ENCODE results near the gene EEF1AKMT3.

EEF1AKMT3 gene

GRCh38 chr12:57758552-57759359, 13.7 kb upstream of the EEF1AKMT3 start:
- no peak overlapping the region for H3K4me3 ChIP-seq (ENCODE audit: low read depth, low read length)
- TF ChIP-seq CTCF (IDR thresholded peaks at IDR 0.05; ENCODE audit: borderline replicate concordance, insufficient read depth, low read depth, low read length) = no peak

- H3K4me3 ChIP-seq (ENCODE audit: low read depth, low read length) = no peak overlapping the region
- peak; percentile 58 for TF ChIP-seq CTCF (IDR thresholded peaks at IDR 0.05; ENCODE audit: borderline replicate concordance, insufficient read depth, low read depth, low read length)
These were observed 12.9 kb upstream of the EEF1AKMT3 start for GRCh38 chr12:57759360-57759980.

DNA sequence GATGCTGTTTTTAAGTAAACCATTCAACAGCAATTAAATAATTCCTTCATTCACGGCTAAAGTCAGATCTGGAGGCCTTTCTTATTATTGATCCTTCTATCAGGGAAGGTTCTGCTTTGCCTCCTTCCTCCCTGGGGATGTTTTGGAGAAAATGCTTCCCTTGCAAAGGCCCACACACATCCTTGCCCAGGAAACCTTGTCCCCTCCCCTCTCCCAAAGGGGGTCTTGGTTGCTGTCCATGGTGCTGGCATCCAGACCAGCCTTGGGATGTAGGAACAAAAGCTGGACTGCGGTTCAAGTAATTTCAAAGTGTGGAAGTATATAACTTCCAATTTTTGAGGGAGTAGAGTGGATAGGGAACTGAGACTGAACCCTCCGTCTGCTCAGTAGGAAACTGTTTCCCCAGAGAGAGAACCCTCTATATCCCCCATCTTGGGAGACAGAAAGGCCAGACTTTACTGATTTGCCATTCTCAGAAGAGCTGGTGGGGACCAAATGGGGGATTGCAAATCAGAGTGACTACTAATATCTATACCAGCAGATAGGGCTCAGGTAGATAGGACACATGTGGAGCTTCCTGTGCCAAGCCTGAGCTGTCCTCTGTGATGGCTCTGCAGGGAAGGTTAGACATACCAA, 11.9 kb upstream of the EEF1AKMT3 start:
- no peak for TF ChIP-seq CTCF (IDR thresholded peaks at IDR 0.05; ENCODE audit: borderline replicate concordance, insufficient read depth, low read depth, low read length)
- H3K4me3 ChIP-seq (ENCODE audit: low read depth, low read length) = no peak overlapping the region

DNA sequence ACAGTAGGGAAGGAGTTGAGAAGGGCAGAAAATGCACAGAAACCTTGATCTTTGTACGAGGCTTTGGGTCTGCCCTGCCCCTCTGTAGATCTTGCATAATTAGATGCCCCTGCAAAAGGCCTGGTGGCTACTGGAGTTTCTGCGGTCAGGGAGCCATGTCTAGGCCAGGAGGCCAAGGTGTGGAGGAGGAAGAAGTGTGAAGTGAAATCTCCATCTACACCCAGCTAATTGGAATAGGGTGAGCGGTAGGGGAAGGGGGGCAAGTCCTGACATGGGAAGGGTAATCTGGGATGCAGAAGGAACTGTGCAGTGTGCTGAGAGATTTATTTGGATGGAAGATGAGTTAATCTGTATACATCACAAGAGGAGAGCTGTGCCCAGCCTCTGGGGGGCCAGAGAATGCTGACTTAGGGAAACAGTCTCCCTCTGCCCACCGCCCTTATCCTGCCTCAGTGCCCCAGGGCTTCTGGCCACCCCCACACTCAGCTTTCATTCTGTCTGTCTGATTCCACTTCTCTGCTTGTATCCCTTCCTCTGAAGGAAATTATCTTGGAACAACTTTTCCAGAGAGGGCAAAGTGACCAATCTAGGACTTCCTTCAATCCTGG, 10.9 kb upstream of the EEF1AKMT3 start:
- no peak for TF ChIP-seq CTCF (IDR thresholded peaks at IDR 0.05; ENCODE audit: borderline replicate concordance, insufficient read depth, low read depth, low read length)
- no peak overlapping the region for H3K4me3 ChIP-seq (ENCODE audit: low read depth, low read length)

- TF ChIP-seq CTCF (IDR thresholded peaks at IDR 0.05; ENCODE audit: borderline replicate concordance, insufficient read depth, low read depth, low read length) = no peak
- no peak overlapping the region for H3K4me3 ChIP-seq (ENCODE audit: low read depth, low read length)
These were observed 10.0 kb upstream of the EEF1AKMT3 start for GRCh38 chr12:57762463-57762862.

DNA sequence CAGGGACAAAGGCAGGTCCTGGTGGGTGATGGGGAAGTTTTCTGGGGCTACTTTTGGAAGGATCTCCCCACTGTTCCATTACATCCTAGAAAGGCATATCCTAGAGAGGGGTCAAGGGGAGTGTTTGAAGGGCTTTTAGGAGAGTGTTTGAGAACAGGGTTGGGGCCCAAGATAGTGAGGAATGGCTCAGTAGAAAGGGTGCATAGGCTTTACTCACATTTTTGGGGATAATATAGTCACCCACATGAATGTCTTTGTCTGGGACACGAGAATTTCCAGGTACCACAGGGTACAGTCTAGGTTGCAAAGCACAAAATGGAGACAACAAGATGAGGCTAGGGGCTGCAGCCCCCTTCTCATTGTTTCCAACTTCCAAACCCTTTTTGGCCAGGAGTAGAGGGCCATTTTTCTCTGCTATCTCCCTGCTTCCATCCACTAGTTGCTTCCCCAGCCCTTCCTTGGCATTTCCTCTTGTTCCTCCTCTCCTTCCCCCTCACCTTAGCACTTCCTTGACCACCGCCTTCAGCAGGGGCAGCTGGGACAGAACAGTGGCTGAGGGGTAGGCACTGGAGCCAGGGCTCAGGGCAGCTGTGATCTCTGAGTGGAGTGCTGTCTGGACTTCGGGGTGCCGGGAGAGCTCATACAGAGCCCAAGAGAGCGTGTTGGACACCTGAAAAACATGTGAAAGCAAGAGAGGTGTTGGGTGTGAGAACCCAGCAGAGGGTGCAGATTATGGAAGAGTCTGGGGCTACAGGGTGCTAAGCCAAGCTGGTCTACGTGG, 8.3 kb upstream of the EEF1AKMT3 start:
- H3K4me3 ChIP-seq (ENCODE audit: low read depth, low read length) = no peak overlapping the region
- no peak for TF ChIP-seq CTCF (IDR thresholded peaks at IDR 0.05; ENCODE audit: borderline replicate concordance, insufficient read depth, low read depth, low read length)

Measured in GM12875 (cell line).